GDM1 (cell line): ENCODE results near the gene SHD.
"Not testable (repeated sequence)": the region's sequence is repeated elsewhere in the genome, so short reads cannot be mapped to it uniquely, and the experiment has no call there.

Source experiments
- DNase-seq: peaks from one replicate; lab custom pipeline; 2025; lab: John Stamatoyannopoulos, UW

SHD gene

DNA sequence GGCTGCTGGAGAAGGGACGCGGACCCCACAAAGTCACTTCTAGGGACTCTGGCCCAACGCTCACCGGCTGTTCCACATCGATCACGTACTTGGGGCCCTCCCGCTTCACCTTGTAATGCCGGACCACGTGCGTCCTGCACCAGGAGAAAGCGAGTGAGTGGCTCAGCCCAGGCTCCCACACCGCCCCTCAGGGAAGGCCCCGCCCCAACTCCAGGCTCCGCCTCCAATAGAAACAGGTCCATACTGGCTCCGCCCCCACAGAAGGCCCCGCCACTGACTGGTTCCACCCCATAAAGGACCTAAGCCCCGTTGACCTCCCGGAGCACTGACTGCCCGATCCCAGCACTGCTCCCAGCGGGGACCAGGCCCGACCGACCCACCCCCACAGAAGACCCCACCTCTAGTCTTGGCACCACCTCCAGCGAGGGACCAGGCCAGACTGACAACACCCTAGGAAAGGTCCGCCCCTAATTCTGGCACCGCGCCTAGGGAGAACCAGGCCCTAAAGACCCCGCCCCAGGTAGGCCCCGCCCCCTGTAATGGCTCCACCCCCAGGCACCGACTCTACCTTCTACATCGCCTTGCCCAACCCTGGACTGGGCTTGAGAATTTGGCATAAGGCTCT, 48.3 kb downstream of the SHD start:
- DNase-seq, result no peak

DNA sequence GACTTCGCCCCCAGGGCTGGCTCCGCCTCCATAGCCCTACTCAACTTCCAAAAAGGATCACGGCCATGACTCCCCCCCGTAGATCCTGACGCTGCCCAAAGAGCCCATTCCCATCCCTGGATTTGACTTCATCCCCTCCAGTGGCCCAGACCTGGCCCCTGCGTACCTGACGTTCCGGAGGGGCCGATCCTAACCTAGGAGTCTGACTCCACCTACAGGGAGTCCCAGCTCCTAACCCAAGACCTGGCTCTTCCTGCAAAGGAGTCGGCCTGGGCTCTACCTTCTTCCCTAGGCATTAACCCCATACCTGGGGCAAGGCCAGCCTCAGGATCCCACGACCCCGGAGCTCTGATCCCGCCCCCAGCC, 48.8 kb downstream of the SHD start:
- no peak for DNase-seq

GRCh38 chr19:4328243-4328990, 49.4 kb downstream of the SHD start:
- DNase-seq, result peak; percentile 93

DNA sequence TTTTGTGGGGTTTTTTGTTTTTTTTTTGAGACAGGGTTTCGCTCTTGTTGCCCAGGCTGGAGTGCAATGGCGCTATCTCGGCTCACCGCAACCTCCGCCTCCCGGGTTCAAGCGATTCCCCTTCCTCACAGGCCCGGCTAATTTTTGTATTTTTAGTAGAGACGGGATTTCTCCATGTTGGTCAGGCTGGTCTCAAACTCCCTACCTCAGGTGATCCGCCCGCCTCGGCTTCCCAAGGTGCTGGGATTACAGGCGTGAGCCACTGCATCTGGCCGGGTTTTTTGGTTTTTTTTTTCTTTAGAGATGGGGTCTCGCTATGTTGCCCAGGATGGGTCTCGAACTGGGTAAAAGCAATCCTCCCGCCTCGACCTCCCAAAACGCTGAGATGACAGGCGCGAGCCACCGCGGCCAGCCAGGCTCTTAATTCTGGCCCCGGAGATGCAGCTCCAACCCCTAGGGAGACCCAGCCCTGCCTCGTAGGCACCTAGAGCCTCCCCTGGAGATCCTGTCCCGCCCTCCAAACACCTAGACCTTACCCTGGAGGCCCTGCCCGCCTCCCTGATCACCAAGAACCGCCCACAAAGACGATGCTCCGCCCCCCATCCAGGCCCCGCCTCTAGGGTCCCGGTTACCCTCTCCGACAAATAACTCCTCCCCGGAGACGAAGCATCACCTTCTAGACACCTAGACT, 50.1 kb downstream of the SHD start:
- not testable (repeated sequence) for DNase-seq

- DNase-seq, result no peak
Measured at GRCh38 chr19:4329858-4330257, 50.8 kb downstream of the SHD start.

DNA sequence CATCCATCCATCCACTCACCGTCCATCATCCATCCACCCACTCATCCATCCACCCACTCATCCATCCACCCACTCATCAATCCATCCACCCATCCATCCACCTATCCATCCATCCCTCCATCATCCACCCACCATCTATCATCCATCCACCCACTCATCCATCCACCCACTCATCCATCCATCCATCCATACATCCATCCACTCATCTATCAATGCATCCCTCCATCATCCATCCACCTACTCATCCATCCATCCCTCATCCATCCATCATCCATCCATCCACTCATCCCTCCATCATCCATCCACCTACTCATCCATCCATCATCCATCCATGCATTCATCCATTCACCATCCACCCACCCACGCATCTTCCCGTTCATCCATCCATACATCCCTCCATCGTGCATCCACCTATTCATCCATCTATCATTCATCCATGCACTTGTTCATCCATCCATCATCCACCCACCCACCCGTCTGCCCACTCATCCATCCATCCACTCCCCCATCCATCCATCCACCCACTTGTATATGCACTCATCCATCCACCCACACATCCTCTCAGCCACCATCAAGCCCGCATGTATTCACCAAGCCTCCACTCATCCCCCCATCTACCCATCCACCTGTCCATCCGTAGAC, 56.0 kb downstream of the SHD start:
- DNase-seq, result no peak

- no peak for DNase-seq
Measured at GRCh38 chr19:4337906-4338440, 58.9 kb downstream of the SHD start.

- DNase-seq, result no peak
Measured at GRCh38 chr19:4338441-4339355, 59.6 kb downstream of the SHD start, which contains the start of gene STAP2. TSS of gene STAP2 (minus strand) at chr19:4338827. CDS start at chr19:4338753, 74 bp downstream.
